ENCODE measurements around the gene OCA2.

GRCh38 chr15:27784107-27784506 lies 315.0 kb downstream of the OCA2 start:
- no peak for TF ChIP-seq CTCF (IDR thresholded peaks at IDR 0.05; ENCODE audit: low read length)
- TF ChIP-seq EZH2 (IDR thresholded peaks at IDR 0.05; ENCODE audit: borderline replicate concordance, low read length) = no peak
